Measurements from ENCODE around the gene ZXDB.
"Not testable (repeated sequence)": the region's sequence is repeated elsewhere in the genome, so short reads cannot be mapped to it uniquely, and the experiment has no call there.

Gene ZXDB

GRCh38 chrX:57587607-57588006 is 4.2 kb upstream of the ZXDB start:
- DNase-seq (ENCODE audit: low read depth in 2 of 2) = no peak
- TF ChIP-seq, protein P1, sequence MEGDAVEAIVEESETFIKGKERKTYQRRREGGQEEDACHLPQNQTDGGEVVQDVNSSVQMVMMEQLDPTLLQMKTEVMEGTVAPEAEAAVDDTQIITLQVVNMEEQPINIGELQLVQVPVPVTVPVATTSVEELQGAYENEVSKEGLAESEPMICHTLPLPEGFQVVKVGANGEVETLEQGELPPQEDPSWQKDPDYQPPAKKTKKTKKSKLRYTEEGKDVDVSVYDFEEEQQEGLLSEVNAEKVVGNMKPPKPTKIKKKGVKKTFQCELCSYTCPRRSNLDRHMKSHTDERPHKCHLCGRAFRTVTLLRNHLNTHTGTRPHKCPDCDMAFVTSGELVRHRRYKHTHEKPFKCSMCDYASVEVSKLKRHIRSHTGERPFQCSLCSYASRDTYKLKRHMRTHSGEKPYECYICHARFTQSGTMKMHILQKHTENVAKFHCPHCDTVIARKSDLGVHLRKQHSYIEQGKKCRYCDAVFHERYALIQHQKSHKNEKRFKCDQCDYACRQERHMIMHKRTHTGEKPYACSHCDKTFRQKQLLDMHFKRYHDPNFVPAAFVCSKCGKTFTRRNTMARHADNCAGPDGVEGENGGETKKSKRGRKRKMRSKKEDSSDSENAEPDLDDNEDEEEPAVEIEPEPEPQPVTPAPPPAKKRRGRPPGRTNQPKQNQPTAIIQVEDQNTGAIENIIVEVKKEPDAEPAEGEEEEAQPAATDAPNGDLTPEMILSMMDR (IDR thresholded peaks at IDR 0.05; ENCODE audit: low read depth, low read length) = no peak
- no peak overlapping the region for H3K4me3 ChIP-seq (replicated peaks in 1 of 2; ENCODE audit: low read depth in 2 of 2, low read length in 2 of 2)

DNA sequence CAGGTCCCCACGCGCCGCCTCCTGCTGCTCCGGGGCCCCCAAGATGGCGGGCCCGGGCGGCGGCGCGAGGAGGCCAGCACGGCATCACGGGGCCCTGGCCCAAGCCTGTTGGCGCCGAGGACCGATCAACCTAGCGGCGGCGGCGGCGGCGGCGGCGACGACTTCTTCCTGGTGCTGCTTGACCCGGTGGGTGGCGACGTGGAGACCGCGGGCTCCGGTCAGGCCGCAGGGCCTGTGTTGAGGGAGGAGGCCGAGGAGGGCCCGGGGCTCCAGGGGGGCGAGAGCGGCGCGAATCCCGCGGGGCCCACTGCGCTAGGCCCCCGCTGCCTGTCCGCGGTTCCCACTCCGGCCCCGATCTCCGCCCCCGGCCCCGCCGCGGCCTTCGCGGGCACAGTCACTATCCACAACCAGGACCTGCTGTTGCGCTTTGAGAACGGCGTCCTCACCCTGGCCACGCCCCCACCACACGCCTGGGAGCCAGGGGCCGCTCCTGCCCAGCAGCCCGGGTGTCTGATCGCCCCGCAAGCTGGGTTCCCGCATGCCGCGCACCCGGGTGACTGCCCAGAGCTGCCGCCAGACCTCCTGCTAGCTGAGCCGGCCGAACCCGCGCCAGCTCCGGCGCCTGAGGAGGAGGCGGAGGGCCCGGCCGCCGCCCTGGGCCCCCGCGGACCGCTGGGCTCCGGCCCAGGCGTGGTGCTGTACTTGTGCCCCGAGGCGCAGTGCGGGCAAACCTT is 516 bp downstream of the ZXDB start:
- DNase-seq (ENCODE audit: low read depth in 2 of 2) = peak in 1 of 2 donors; percentile 25
- peak overlapping the region; percentile 35 to 50 for H3K4me3 ChIP-seq (replicated peaks in 1 of 2; ENCODE audit: low read depth in 2 of 2, low read length in 2 of 2)

GRCh38 chrX:57592894-57593215 is 1.0 kb downstream of the ZXDB start:
- TF ChIP-seq, protein P1 (IDR thresholded peaks at IDR 0.05; ENCODE audit: low read depth, low read length) = peak; percentile 5
- peak overlapping the region; percentile 35 to 50 for H3K4me3 ChIP-seq (replicated peaks in 1 of 2; ENCODE audit: low read depth in 2 of 2, low read length in 2 of 2)
- peak in 1 of 2 donors; percentile 49 for DNase-seq (ENCODE audit: low read depth in 2 of 2)

GRCh38 chrX:57595381-57595811 is 3.6 kb downstream of the ZXDB start:
- peak; percentile 84 to 85 for DNase-seq (ENCODE audit: low read depth in 2 of 2)
- H3K4me3 ChIP-seq (replicated peaks in 1 of 2; ENCODE audit: low read depth in 2 of 2, low read length in 2 of 2) = peak overlapping the region in 1 of 2 donors; percentile 47

DNA sequence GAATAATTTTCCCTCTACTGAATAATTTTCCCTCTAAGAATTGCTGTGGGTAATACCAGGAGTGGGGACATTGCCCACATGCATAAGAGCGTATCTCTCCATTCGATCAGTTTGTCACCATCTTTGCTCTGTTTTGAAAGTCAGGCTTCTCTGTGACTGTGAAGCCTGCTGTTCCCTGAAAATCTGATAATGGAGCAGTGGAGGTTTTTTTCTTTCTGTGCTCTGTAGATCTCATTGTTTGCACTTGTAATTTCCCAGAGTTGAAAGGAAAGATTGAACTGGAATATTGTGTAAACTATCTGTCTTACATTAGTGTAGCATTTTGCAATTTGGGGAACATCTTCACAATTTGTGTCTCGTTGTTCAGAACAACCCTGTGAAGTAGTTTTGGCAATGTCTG is 4.3 kb downstream of the ZXDB start:
- DNase-seq (ENCODE audit: low read depth in 2 of 2) = no peak
- peak overlapping the region; percentile 11 to 47 for H3K4me3 ChIP-seq (replicated peaks in 1 of 2; ENCODE audit: low read depth in 2 of 2, low read length in 2 of 2)
- TF ChIP-seq, protein P1 (IDR thresholded peaks at IDR 0.05; ENCODE audit: low read depth, low read length) = no peak

More at GRCh38 chrX:57595381-57595811, 3.6 kb downstream of the ZXDB start:
- TF ChIP-seq, protein P1 (IDR thresholded peaks at IDR 0.05; ENCODE audit: low read depth, low read length) = no peak

DNA sequence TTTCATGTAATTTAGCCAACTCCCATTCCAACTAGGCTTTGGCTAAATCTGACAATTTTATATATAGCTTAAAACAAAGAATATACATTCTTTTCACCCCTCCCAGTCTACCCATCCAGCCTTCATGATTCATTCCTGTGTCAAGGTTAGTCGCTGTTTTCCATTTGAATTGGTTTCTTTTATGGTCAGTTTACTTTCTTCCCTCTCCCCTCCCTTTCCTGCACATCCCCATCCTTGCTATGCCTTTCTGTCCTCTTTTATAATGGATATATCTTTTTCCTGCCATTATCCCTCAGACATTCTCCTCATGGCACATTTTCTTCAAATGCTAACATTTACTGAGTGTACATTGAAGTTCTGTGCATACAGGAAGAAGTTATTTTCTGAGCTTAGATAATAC is 4.7 kb downstream of the ZXDB start:
- H3K4me3 ChIP-seq (replicated peaks in 1 of 2; ENCODE audit: low read depth in 2 of 2, low read length in 2 of 2) = peak overlapping the region in 1 of 2 donors; percentile 47
- peak in 1 of 2 donors; percentile 28 for DNase-seq (ENCODE audit: low read depth in 2 of 2)
- TF ChIP-seq, protein P1 (IDR thresholded peaks at IDR 0.05; ENCODE audit: low read depth, low read length) = no peak

DNA sequence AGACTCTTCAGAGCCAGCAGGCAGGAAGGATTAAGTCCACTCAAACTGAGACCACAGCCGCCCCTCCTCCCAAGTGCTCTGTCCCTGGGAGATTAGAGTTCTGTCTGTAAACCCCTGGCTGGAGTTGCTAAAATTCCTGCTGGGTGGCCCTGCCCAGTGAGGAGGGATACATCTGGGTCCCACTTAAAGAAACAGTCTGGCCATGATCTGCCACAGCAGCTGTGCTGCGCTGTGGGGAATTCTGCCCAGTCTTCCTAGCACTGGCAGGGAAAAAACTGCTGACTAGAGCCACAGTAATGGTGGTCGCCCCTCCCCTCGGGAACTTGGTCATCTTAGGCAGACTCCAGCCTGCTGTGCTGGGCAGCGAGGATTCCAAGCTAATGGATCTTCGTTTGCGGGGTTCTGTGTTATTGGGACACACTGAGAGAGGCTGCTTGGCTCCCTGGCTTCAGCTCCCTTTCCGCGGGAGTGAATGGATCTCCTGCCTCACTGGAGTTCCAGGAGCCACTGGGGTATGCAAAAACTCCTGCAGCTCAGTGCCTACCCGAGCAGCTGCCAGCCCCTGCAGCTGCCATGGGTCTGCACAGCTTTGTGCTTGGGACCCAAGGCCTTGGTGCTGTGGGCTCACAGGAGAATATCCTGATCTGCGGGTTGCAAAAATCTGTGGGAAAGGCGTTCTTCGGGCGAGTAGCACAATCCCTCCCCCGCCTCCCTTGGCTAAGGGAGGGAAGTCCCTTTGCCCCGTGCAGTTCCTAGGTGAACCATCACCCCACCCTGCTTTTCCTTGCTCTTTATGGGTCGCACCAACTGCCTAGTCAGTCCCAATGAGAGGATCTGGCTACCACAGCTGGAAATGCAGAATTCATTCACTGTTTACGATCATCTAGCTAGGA is 15.7 kb downstream of the ZXDB start:
- H3K4me3 ChIP-seq (replicated peaks in 1 of 2; ENCODE audit: low read depth in 2 of 2, low read length in 2 of 2) = no peak overlapping the region
- TF ChIP-seq, protein P1 (IDR thresholded peaks at IDR 0.05; ENCODE audit: low read depth, low read length) = no peak
- no peak for DNase-seq (ENCODE audit: low read depth in 2 of 2)

GRCh38 chrX:57613351-57613750 is 21.5 kb downstream of the ZXDB start:
- not testable (repeated sequence) for DNase-seq (ENCODE audit: low read depth in 2 of 2); H3K4me3 ChIP-seq (replicated peaks in 1 of 2; ENCODE audit: low read depth in 2 of 2, low read length in 2 of 2)

GRCh38 chrX:57629438-57629837 is 37.6 kb downstream of the ZXDB start:
- H3K4me3 ChIP-seq (replicated peaks in 1 of 2; ENCODE audit: low read depth in 2 of 2, low read length in 2 of 2); DNase-seq (ENCODE audit: low read depth in 2 of 2): not testable (repeated sequence)

Data from cardiac fibroblast (primary cell).